ENCODE data around the gene TMEM63A. TPM values are rescaled to one million over a fixed set of nuclear protein-coding genes. Genes with fewer than 3 reads are reported as not detected.

The TMEM63A gene
- total RNA-seq, 1 donor from 2014 or later: 41.0 TPM

DNA sequence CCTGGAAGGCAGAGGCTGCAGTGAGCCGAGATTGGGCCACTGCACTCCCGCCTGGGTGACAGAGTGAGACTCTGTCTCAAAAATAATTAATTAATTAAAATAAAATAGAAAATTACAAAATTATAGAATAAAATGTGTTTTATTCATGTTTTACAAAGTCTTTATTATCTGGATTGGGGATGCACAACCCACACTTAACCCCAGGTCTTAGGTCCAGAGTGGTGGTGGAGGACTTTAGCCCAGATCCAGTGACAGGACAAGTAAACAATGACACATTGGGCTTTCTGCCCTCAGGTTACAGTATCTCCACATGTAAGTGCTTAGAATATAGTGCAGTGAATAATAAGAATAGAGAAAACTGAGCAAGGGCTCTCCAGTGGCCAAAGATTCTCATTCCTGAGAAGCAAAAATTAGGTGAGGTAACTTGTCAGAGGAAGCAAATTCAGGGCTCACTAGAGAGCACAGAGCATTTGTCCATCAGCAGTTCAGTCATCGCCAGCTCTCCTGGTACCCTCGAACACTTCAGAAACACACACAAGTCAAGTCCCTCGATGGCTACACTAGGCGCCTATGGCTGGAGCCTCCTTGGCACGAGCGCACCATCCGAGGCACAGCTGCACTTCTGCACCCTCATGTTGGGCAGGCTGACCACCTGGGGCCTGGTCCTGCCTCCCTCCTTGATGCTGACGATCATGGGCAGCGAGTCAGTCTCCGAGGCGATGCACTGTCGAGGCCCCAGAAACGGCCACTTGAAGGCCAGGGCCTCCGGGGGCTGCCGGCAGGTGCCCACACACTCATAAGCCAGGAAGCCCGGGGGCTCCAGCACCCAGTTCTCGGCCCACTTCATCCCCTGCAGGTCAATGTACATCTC, 4.2 kb upstream of the TMEM63A start:
- DNase-seq (ENCODE audit: low read depth): no peak

DNA sequence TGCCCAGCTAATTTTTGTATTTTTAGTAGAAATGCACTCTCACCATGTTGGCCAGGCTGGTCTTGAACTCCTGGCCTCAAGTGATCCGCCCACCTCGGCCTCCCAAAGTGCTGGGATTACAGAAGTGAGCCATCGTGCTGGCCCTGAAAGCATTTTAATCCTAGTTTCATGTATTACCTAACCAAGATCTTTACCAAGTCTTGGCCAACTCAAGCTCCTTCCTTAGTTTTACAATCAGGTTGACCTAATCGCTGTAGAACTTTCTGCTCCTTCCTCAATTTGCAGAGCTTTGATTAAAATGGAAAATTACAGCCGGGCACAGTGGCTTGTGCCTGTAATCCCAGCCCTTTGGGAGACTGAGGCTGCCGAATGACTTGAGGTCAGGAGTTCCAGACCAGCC, 3.2 kb upstream of the TMEM63A start:
- no peak for DNase-seq (ENCODE audit: low read depth)

DNA sequence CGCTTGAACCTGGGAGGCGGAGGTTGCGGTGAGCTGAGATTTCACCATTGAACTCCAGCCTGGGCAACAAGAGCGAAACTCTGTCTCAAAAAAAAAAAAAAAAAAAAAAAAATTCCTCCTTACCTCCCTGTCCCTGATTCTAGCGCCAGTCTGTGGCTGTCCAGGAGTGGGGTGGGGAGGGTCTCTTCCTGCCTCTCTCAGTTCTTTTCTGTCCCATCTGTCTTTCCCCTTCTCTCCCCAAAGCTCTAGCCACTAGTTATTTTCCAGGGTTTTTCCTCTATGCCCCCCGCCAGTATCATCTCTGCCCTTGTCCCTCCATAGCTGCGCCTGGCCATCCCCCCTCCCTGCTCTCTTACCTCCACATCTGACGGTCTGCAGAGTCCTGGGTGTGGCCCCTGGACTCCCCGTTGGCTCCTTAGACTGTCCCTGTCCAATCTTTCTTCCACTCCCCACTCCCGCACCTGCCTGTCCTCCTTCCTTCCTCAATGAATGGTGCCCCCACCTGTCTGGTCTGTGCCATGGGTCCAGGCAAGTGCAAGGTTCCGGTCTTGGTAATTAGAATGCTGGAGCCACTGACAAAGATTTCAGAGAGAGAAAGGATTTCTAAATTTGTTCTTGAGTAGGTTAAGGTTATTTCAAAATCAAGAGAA, 1.6 kb upstream of the TMEM63A start:
- DNase-seq (ENCODE audit: low read depth): no peak

DNA sequence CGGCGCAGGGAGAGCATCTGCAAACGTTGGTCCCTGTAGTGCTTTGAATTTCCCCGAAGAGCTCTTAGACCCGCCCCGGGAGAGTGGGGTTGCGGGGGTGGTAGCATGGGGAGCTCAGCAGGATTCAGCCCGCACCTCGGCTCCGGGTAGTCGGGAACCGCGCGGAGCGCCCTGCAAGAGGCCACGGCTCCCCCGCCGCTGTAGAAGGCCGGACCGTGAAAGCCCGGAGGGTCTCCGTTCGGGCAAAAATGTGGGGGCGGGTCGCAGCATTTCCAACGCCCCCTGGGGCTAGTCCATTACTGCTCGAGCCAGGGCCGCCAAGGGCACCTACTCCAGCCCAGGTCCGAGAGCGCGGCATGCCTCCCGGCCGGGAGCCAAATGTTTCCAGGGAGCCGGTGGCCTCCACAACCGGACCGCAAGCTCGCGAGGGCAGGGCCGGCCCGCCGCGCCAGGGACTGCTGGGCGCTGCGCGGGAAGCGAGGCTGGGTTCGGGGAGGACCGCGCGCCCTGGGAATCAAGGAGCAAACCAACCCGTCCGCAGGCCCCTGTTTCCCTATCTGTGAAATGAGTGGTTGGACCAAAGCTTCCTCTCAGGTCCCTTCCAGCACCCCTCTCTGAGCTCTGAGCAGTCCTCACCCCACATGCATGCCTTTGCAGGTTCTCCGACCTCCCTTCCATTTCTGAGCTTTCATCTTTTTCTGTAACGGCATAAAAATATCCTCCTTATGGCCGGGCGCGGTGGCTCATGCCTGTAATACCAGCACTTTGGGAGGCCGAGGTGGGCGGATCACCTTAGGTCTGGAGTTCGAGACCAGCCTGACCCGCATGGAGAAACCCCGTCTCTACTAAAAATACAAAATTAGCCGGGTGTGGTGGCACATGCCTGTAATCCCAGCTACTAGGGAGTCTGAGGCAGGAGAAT, 775 bp upstream of the TMEM63A start:
- DNase-seq (ENCODE audit: low read depth): no peak

DNA sequence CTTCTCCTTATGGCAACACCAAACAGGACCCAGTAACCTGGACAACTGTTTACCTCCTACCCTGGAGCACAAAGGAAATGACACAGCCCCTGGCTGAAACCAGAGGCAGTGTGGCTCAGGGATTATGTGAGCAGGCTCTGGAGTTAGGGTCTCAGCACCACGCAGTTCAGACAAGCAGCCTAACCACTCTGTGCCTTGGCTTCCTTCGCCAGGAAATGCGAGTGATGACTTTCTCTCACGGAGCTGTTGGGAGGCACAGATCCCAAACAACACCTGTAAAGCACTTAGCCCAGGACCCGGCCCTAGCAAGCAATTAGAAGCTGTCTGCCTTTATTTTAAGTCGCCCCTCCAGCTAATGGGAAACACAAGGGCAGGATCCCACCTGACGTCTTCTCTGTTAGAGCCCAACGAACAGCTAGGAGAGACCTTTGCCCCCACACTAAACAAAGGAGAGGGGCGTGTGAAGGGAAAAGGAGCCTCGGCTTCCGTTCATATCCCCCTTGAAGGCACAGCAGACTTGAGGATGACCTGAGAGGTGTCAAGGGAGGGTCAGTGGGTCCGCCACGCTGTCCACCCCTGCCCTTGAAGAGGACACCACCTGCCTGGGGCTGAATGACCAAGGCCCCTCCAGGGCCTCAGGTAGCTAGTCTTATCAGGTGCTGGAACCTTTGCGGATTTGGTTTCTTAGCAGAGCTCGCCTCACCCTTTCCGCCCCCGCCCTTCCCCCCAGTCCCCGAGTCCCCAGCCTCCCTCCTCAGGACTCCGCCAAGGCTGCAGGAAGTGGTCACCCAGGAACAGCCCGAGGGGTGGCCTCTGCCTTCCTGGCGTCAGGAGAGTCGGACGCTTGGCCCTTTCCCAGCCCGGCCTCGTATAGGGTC, 860 bp downstream of the TMEM63A start:
- DNase-seq (ENCODE audit: low read depth): peak; percentile 57

DNA sequence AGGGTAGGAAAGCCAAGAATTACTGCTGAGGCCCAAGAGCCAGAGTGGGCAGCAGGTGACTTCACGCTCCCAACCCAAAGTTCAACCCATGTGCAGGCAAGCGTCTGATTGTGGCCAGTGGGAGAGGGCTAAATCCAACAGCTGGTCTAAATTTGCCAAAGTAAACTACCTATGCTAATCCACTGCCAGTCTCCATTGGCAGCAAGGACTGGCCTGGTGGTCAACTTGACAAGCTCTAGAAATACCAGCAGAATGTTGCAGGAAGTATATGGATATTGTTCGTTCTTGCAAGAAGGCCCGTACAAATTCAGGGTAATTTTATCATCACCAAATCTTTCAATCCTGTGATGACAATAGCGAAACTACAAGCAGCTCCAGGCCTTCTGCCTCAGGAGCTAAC, 1.5 kb downstream of the TMEM63A start:
- DNase-seq (ENCODE audit: low read depth): no peak

DNA sequence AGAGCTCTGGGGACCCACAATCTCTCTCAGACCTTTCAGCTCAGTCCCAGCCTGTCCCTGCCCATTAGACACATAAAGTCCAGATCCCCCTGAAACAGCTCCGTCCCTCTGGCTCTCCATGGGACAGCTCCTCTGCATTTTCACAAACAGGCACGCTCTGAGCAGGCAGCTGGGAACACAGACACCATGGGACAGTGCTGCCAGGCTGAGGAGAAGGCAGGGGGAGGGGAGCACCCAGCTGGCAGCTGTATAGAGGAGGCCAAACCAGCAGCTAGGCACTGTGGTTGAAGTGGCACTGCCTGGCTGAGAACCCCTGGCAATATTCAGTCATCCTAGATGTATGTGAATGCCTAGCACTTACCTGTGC, 2.0 kb downstream of the TMEM63A start:
- DNase-seq (ENCODE audit: low read depth): no peak

DNA sequence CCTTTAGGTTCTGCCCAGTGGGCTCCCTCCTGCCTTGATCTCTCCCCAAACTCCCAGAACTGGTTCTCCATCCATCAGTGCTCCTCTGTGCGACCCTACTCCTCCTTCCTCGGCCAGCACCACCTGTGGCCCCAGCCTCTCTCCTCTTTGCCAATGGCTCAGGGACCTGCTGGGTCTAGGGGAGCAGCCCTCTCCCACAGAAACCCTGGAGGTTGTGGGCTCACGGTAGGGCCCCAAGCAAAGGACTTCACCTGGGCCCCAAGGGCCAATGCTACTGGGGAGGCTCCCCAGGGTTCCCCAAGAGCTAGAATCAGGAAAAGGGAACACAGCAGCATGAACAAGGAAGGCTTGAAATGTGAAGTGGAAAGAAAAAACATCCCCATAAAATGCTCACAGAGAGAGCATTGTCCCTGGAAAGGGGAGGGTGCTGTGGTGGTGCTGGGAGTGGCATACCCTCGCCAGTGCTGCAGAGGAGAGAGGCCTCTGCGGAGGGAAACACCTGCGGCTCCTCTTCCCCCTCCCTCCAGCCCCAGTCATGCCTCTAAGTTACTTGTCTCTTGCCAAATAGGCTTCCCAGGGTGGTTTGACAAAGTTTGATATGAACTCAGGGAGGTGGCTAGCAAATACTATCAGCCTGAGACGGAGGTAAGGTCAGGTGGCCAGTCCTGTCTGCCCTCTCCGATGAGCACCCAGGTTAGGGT, 2.5 kb downstream of the TMEM63A start:
- no peak for DNase-seq (ENCODE audit: low read depth)

DNA sequence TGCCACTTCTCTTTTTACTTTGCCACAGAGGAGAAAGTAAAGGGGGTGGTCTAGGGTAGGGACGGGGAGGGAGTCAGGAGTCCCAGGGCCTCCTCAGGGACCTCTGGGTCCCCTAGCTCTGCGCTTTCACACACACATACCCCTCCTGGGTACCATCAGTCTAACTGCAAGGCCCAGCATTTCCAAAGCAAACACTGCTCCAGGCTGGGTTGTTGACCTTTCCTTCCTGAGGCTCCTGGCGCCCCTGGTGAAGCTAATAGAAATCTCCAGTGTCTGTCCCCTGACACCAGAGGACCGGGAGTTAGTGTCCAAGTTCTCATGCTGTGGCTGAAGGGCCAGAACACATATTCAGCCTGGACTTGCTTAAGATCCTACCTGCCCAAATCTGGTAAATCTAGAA, 3.9 kb downstream of the TMEM63A start:
- no peak for DNase-seq (ENCODE audit: low read depth)

DNA sequence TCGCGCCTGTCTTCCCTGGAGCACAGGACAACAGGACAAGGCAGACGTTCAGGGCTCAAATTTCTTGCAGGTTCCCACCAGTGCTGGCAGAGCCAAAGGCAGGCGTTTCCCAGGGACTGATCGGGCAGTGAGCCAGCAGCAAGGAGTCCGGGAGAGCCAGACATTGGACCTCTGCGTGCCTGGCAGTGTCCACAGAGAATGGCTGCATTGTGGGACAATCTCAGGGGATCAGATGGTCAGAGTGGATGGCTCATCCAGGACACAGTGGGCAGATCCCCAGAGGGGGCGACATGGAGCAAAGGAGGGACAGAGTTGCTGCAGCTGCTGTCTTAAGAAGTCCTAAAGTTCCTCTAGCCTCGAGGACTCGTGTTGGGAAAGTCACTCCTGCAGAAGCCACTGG, 4.6 kb downstream of the TMEM63A start:
- no peak for DNase-seq (ENCODE audit: low read depth)

DNA sequence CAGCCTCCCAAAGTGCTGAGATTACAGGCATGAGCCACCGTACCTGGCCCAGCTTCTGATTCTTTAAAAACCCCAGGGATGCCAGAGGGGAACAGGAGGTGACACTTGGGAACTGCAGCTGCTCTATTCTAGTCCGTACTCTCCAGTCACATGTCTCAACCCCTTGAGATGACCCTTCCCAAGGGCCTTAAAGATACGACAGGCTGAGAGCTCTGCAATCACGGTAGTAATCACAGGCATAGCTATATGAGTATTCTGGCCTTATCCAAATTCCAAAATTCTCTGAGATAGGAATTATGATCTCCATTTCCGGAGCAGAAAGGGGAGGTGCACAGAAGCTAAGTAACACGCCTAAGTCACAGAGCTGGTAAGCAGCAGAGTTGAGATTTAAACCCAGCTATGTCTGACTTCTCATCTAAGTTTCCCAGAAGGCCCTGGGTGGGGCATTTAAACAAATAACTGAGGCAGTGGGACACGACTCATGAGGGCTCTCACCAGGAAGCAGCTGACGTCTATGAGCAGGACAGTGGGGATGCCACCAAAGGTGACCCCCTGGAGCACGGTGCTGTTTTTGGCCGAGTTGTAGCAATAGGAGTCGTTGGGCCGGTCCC, 5.2 kb downstream of the TMEM63A start:
- no peak for DNase-seq (ENCODE audit: low read depth)

DNA sequence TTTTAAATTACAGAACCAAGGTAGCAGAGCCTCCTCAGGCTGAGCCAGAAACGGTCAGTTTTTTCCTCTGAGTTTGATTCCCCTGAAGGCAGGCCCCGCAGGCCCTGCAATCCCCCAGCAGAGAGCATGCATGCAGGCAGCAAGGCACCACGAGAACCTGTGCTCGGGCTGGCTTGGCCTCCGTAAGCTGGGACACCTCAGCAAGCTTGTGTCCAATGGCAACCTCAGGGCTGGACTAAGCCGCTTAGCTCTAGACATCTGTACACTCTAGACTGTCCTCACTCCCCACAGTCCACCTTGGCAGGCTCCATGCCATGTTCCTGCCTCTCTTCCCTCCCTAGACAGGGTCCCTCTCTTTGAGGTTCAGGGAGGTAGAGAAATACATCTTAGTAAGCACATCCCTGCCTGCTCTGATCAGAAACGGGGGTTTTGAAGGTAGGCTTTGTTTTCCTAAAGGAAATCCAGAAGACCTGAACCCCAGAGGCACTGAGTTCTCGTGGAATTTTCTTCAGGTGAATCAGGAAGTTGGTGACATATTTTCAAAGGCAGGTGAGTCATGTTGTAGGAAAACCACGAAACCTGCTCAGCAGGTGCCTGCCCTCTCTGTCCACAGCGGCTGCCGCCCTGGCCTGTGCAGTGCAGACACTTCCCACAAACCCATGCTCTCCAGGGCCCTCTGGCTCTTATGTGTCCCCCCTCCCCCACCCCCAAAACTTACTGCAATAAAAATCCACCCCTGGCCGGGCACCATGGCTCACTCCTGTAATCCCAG, 7.0 kb downstream of the TMEM63A start:
- peak; percentile 70 for DNase-seq (ENCODE audit: low read depth)

DNA sequence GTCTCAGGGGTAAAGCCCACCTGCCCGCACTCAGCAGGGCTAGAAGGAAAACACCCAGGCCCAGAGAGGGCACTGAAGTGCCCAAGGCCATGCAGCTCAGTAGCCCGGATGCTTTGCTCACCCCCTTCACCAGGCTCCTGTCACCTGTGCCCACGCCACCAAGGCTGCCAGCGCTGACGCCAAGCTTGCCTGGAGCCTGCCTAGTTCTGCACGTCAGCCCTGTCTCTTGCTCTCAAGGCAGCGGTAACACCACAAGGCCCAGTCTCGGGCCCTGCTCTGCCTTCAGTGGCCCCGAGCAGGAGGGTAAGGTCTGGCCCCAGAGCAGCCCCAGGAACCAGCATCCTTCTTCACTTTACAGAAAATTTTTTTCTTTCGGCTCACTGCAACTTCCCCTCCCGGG, 7.7 kb downstream of the TMEM63A start:
- no peak for DNase-seq (ENCODE audit: low read depth)

DNA sequence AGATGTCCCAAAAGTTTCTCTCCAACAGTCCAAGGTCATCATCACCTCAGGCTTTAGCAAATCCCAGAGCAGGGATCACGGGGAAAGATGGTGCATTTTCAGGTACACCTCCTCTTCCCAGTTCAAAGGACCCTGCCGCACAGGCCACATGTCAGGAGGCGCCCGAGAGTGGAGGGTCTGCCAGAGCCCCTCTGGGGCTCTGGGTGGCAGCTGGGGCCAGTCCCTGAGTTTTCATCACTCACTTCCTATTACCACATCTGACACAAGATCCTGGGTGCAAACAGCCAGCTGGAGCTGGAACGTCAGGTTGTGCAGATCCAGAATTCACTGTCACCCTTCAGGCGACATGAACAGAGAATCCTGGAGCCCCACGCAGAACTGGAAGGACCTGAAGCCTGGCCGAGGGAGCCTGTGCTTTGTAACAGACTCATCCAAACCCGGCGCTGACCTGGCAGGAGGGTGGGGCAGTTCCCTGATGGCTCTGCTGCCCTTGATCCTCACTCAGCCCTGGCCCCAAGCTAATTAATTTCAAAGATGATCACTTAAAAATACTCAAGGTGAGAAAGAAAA, 8.8 kb downstream of the TMEM63A start:
- DNase-seq (ENCODE audit: low read depth): no peak

DNA sequence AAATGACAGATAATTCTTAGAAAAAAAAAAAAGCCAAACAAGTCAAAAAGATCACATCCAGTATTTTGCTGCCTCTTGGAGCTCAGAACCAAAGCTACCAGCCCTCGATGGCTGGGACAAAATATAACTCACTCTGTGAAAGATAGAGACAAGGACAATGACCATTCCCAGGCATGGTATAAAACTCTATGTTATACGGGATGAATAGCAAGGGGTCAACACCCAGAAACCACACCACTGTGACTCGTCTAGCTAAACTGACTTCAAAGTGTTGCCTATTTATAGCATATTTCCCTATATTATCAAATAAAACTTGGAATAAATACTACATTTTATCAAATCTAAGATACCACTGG, 10.1 kb downstream of the TMEM63A start:
- no peak for DNase-seq (ENCODE audit: low read depth)

DNA sequence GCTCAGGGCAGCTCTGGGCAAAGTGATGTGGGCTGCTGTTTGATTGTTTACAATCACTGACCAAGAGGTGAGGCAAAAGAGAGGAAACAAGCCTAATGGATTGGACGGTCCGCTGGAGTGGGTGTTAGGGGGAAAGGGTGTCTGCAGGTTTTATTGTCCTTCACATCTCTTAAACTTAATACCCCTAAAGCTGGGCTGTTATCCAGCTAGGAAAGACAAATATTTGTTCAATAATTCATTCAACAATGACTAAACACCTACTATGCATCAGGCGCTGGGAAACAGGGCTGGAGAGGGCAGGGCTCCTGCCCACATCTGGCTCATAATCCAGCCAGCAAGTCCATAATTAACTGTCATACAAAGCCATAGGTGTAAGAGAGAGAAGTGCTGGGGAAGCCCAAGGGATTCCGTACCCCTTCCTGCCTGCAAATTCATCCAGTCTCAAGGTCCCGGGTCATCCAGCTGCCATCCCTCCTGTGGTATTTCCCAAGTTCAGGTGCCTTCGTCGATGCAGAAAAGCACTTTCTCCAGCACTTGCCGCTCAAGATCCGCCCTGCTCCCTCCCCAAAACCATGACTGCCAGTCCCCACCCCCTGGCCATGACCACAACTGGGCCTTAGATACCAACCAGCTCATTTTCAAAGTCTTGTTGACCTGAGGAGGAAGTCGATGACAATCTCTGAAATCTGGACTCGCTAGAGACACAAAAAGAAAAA, 10.7 kb downstream of the TMEM63A start:
- DNase-seq (ENCODE audit: low read depth): no peak

DNA sequence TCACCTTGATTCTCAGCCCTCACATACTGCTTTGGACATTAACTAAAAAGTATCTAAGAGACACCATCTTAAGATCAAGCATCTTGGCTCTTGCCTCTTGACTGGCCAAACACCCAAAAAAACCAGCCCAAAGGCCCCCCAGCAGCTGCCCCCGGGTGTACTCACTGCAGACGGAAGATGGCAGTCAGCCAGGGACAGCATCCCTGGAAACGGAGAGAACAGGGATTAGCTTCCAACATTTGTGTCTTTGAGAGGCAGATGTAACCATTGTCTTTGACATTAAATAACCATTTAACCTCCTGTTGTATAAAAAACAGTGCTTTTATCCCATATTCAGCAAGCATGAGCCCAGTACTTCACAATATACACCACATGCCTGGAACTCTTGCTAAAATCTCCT, 11.3 kb downstream of the TMEM63A start:
- no peak for DNase-seq (ENCODE audit: low read depth)

DNA sequence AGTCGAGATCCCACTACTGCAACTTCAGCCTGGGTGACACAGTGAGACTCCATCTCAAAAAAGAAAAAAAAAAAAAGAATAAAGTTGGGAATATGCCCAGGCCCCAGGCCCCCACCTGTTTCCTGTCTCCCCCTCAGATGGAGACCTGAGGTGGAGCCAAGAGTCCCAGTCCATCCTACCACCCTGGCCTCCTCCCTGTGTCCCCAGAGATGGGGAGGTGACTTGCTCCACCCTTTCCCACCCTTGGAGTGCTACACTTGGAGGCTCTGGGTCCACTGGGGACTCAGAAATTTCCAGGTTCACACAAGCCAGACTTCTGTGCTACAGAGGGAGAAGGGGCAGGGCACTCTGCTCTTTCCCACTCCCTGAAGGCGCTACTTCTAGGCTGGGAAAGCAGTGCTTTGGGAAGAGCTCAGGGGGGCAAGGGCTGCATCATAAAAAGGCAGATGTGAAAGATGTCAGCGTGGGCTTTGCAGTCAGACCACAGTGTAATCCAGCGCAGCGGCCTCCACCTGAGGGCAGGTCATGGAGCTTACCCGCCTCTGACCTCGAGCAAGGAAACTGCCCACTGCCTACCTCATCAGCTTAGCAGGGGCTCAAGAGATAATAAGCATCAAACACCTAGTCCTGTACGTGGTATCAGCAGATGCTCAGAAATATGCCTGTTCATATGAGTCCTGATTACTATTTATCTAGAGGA, 13.4 kb downstream of the TMEM63A start:
- DNase-seq (ENCODE audit: low read depth): no peak
